ENCODE results near the gene CA10.
A peak's percentile ranks its signal among the peaks of the same experiment; 100 is the strongest.

CA10 gene

DNA sequence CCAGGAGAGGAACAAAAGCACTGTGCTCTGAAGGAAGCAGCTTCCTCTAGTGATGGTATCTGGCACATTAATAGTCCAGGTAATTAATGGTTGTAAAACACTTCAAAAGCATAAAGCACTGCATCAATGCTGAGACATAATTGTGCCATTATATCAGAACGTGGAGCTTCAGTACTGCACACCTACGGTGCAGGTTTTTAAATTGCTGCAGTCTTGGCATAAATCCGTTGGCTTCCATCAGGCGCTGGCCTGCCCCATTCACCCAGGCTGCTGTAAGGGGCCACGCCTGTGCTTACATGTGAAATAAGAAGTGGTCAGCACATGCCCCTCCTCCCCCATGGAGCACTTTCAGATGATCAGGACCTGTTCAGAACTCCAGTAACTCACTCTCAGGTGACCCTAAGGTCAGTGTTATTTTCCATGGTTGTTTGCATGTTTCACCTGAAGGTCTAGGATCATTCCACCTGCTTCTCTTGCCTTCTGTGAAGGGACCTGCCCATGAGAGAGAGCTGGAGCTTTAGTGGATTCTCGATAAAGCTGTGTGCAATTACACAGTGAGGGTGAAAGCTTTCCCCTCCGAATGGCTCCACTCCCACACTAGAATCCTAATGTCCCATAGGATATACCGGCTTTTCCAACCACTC is 345.3 kb downstream of the CA10 start:
- no peak for DNase-seq

DNA sequence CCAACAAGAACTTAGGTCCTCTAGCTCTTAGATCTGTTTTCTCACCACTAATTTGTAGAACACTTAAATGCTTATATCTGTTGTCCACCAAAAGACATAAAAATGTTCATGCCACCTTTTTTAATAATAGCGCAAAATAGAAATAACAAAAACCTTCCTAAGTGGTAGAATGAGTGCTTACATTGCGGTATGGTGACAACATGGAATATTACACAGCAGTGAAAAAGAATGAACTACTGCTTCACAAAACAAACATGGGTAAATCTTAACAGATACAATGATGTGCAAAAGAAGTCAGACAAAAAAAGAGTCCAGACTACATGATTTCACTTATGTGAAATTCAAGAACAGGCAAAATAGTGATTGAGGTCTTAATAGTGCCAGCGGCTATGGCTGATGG is 351.1 kb downstream of the CA10 start:
- DNase-seq: no peak

DNA sequence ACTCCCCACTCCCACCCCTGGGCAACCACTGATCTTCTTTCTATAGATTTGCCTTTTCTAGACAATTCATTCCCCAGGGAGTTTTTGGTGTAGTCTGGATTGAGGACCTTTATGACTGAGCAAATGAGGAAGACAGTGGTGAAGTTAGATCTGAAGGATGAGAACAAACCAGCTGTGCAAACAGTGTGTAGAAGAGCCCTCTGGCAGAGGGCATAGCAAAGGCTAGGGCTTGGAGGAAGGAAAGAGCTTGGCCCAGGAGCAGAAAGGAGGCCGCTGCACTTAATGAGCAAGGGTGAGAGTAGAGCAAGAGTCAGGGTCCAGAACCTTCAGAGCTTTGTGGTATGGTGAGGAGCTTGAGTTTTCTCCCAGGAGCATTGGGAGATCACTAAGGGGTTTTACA is 352.7 kb downstream of the CA10 start:
- no peak for DNase-seq

DNA sequence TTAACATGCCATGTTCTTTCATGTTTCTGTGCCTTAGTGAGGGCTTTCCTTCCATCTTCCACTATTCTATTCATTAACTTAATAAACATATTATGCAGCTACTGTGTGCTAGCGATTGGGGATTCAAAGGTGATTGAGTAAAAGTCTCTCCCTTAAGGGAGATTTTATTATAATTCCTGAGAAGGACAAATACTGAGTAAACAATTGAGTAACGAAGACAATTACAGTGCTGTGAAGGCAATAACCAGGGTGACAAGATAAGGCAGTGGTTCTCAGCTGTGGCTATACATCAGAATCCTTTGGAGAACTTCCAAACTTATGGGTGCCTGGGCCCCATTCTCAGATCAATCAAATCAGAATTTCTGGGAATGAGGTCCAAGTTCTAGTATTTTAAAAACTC is 353.3 kb downstream of the CA10 start:
- no peak for DNase-seq

DNA sequence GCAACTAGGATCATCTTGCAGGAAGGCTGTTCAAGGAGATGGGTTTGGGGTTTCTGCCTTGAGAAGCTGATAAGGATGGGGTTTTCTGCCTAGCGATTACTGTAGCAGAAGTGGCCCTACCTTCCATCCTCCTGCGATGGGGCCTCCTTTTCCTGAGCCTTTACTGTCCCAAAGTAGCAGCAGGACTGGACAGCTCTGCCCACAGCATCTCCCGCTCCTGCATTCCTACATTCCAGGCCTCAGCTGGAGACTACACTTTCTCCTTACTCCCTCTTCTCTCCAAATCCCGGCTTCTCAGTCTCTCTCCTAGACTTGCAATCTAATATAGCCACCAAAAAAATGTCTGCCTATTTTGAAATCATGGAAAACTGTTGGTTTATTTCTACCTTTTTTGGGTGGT is 355.4 kb downstream of the CA10 start:
- DNase-seq: no peak

DNA sequence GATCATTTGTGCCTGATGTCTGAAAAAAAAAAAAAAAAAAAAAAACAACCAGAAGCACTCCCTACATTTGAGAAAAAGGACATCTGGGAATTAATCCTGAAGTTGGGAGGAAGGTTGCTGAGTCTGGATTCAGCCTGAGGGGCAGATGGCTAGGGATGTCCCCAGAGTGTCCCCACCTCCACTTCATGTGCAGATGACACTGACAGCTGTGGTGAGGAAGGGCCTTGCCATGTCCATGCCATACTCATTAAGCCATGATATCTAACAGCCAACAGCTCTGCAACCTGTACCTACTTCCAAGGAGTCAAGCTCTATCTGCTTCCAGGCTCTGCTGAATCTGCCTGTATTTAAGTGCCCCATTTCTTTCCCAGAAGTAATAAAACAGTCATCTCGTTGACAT is 356.0 kb downstream of the CA10 start:
- DNase-seq: no peak

DNA sequence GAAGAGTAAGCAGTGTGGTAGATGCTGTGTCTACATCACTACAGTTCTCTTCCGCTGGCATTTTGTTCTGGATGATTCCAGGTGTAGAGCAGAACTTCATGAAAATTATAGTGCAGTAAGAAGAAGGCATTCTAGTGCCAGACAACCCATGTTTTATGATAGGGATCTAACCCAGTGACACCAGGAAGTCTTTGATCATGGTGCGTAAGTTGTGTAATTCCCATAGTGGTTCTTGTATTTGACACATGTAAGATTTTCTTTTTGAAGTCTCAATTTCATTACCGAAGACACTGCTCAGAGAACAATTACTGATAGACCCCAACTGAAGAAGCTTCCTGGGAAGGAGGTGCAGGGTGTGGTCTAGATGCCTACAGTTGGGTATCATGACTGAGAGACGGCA is 356.9 kb downstream of the CA10 start:
- DNase-seq: no peak

DNA sequence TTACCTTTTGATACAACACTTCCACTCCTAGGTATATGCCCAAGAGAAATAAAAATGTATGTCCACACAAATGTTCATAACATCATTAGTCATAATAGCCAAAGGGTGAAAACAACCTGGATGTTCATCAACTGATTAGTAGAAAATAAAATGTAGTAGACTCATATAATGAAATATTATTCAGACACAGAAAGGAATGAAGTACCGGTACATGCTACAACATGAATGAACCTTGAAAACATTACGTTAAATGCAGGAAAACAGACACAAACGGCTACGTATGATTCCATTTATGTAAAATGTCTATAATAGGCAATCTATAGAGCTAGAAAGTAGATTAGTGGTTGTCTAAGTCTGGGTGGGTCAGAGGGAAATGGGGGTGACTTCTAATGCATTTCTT is 358.5 kb downstream of the CA10 start:
- DNase-seq: no peak

DNA sequence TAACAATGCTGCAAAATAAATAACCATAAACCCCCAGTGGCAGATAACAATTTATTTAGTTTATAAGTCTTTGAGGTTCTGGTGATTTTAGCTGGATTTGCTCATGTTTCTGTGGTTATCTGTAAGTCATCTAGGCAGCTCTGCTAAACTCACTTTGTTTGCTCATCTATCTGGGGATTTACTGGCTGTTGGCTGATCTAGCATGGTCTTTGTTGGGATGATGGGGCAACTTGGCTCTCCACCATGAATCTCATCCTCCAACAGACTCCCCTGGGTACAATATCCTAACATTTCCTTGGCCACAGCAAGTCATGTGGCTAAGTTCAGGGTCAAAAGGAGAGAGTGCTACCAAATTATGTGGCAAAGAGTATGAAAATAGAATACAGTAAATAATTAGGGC is 359.3 kb downstream of the CA10 start:
- DNase-seq: no peak

DNA sequence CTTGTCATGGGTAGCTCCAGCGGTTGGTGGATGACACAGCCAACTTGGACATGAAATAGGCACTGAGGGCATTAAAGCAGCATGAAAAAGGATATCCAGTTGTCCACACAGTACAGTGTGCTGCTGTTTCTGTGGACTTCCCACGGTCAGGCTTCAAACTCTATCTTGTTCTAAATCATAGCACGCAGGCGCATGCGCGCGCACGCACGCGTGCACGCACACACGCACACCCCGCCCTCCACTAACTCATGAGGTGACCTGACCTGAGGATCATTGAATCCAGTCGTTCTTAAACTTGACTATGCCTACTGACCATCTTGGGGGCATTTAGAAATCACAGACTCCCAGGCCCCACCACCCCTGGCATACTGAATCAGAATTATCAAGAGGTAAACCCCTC is 361.4 kb downstream of the CA10 start:
- DNase-seq: no peak

DNA sequence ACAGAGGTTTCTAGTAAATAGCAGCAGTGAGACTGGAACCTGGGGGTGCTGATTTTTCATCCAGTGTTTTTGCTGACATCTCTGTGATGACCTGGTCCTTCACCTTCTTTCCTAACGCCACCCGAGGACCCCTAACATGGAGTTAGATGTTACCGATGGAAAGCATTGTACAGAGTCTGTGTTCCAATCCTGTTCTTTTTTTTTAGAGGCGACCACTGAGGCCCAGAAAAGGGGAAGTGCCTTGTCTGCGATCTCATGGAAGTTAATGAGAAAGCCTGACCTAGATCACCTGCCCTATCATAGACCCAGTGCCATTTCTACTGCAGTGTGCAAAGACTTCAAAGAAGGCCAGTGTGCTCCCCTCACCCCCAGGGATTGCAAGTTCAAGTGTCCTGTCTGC is 362.5 kb downstream of the CA10 start:
- no peak for DNase-seq

DNA sequence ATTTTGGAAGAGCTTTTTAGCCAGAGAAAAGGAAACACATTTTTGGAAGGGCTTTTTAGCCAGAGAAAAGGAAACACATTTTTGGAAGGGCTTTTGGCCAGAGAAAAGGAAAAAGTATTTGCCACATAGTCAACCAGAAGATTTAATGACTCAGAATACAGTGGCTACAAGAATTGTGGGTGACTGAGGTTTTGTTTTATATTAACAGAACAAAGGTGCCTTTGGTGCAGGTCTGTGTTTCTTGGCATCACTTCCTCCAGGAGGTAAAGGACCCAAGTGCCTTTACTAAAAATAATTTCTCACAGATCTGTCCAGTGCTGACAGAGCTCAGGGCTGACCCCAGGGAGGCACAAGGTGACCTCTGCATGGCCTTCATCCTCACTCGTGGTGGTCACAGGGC is 363.1 kb downstream of the CA10 start:
- DNase-seq: no peak

DNA sequence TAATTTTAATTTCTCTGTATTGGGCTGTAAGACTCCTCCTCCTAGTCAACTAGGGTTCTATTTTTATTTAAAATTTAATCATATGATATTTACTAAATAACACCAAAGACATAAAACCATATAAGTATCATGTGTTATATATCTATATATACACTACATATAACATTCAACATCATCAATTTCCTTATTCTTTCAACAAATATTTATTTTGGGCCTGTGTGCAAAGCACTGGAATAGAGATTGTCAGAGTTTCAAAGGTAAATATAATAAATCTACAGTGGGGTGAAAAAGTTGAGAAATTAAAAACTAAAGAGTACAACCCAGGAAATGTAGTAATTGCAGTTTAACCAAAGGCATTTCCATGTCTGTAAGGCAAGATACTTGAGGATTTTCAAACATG is 364.0 kb downstream of the CA10 start:
- DNase-seq: no peak

DNA sequence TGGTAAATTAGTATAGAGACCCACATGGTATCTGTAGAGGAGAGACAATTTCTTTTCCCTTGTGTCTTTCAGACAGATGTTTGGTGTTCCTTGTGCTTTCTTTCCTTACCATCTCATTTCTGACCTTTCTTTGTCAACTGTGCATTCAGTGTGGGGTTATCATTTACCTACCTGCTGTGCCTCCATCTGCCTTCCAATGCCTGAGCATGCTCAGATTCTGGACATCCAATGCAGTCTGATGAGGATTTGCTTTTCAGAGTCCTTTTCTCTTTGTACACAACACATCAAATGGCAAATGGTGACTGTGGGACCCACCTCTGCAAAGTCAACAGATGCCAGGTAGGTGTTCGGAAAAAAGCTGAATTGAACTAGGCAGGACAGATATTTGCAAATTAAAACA is 364.8 kb downstream of the CA10 start:
- peak; percentile 19 to 66 for DNase-seq

DNA sequence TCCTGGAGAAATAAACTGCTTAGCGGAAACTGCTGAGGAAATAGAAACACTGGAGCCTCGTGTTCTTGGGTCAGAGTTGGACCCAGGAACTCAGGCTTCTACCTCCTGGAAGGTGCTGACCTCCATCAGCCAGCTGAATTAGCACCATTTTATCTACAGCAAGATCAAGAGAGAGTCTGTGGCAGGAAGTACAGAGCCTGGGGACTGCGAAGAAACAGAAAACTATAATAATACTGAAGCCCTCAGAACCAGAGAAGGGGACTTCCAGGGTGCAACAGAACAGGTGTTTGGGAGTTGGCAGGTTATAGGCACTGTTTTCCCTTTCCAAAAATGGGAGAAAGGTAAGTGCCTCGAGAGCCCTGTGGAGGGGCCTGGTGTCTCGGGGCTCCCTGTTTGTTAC is 379.7 kb downstream of the CA10 start:
- DNase-seq: no peak

DNA sequence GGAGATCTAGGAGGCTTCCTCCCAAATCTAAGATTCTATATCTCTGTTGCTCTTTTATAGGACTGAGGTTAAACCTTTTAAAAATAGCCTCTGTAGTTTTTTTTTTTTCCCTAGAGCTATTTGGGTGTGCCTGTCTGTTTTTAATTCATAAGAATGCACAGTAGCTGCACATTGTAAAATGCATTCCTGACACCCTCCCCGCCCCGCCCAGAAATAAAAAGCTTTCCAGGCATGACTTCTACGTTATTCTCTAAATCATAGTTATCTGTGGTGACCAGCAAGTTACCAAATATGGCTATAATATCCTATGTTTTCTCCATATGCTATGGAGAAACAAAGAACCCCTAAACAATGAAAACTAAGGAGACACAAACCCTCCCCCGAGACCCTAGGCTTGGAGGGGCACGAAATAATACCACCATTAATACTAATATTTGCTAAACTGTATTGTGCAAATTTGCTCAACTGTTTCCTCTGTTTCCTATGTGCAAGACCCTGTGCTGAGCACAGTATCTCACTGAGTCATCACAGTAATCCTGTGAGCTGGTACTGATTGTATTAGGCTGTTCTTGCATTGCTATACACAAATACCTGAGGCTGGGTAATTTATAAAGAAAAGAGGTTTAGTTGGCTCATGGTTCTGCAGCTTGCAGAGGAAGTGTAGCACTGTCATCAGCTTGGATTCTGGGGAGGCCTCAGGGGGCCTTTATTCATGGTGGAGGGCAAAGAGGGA is 388.3 kb downstream of the CA10 start:
- DNase-seq: no peak

DNA sequence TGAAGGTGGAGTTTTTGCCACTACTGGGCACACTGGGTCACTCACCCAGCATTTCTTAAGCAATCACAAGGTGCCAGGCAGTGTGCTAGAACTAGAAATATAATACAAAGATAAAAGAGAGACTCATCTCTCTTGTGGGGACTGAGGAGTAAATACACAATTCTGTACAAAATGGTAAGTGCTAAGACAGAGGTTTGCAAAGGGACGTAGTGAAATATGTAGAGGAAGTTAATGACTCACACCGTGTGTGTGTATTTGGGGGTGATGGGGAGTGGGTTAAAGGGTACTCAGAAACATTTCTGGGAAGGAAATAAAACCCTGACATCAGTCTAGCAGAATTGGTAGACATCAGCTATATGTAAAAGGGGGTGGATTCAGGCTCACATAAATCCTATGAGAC is 389.3 kb downstream of the CA10 start:
- DNase-seq: no peak

DNA sequence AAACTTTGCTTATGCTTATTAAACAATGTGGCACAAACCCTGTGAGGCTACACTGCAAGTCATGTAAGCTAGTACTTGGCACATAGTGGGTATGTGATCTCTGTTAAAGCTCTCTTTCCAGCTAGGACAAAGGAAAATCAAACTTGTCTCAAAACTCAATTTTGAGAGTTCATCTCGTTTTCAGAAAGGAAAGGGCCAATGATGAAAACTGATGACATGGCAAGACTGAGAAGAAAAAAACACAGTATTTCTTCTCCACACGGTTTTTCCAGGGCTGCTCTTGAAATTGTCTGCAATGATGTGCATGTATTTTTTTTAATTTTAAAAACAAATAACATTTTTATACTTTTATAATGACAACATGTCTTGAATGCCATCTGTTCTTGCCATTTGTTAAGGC is 389.8 kb downstream of the CA10 start:
- no peak for DNase-seq

DNA sequence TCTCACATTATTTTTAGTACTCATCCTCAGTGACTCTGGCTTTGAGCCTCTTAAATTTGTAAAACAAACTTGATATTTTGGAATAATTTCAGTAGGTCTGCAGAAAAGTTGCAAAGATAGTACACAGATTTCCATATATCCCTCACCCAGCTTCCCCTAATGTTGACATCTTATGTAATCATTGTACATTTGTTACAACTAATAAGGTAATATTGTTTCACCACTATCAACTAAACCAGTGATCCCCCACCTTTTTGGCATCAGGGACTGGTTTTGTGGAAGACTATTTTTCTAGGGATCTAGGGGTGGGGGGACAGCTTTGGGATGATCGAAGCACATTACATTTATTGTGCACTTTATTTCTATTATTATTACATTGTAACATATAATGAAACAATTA is 391.2 kb downstream of the CA10 start:
- no peak for DNase-seq

DNA sequence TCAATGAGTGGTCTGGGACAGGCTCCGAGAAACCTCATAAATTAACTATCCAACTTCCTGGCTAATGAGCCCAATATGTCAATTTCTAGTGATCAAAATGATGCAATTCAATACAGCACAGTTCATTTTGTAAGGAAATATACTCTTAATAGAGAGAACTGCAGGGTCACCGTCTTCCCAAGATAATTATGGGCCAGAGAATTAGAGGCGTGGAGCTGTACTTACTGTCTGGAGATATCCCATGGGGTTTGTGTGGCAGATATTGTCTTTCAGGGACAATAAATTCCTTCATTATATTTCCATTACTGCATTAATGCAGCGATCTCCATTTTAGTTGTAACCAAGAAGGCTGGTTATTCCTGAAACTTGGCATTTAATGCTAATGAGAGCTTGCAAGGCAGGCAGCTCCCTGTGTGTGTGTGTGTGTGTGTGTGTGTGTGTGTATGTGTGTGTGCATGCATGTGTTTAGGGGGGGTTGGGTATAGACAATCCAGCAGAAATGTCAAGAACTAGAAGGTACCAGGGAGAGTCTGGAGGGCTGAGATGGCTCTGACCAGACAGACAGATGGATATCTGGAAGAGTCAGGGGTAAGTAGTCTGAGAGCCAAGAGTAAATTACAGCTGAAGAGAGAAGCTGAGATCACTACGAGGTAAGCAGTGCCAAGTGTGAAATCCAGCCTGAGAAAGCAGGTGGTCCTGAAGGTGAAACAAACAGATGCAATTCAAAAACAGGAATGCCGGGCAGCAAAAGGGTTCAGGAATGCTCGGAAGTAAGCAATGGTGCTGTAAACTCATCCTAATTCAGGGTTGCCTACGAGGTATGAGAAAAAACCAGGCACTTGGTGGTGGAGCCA is 393.0 kb downstream of the CA10 start:
- peak in 1 of 2 experiments; percentile 18 for DNase-seq

DNA sequence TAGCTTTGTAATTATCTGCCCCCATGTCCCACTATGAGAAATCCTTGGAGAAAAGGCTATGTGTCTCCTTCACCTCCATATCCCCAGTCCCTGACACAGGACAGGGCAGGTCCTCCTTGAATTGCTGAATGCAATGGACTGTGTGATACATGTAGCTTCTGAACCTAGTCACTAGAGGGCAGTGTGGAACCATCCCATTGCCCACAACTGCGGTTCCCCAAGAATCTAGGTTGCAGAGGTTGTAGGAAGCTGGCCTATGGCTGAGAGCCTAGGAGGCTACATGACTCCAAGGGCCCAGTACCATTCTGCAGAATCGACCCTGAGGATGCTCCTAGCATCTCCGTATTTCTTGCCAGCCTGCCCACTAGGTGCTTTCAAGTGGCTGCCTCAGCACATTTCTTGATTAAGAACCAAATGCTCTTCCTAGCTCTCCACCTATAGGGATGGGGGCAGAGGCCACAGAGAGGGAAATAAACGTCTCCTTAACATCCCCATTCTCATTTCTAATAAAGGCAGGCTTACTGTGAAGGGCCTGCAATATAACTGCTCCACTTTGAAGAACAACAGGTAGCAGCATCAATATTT is 394.0 kb downstream of the CA10 start:
- peak in 1 of 2 experiments; percentile 55 for DNase-seq

DNA sequence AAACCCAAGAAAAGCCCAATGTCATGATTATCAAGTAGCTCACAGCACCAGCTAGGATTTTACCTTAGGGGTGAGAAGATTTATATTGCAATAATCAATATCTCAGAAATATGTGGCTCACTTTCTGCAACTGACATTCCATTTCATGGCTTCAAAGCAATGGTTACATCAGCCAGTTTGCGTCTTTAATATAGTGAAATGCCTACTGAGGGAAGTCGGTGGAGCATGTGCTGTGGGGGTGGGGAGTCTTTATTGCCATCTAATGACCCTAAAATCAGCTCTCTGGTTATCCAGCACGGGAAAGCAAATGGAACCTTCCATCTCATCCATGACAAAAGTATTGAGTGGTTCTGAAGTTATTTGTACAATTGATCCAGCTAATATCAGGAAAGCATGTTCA is 395.5 kb downstream of the CA10 start:
- no peak for DNase-seq

DNA sequence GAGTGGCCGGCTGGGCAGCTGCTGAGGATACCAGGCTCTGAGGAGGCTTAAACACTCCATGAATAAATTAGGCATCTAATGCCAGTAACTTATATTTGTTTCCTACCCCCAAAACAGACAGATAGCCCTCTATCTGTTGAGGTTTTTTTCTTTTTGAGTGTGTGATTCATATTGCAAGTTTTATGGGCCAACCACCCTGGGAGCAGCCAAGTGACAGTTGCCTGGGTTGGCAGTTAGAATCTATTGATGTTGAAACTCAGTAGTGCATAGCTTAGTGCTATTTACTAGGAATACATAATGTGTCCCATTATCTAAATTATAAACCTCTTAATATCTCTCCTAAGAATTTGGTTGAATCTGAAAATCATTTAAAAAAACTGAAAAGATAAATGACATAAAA is 397.4 kb downstream of the CA10 start:
- no peak for DNase-seq

DNA sequence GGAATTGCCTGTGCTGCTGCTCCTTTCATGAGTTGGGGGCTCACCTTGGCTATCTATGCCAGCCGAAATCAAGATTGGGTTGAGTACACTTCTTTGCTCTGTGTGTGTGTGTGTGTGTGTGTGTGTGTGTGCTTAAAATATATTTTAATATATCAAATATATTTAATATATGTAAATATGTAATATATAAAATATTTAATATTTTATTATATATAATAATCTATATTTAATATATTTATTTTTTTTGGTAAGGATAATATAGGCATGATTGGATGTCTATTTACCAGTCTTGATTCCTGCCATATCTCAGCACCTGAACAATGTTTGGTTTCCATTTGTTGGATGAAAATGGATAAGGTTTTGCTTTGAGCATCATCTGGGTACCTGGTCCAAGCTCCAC is 399.3 kb downstream of the CA10 start:
- no peak for DNase-seq
